G401.6 (cell line): ENCODE results near the gene AASS.

Experiments used
- FAIRE-seq: peaks from 2 replicates; lab custom pipeline; 2012; peaks lifted over from hg19 to GRCh38; lab: Jason Lieb, UNC

AASS gene

DNA sequence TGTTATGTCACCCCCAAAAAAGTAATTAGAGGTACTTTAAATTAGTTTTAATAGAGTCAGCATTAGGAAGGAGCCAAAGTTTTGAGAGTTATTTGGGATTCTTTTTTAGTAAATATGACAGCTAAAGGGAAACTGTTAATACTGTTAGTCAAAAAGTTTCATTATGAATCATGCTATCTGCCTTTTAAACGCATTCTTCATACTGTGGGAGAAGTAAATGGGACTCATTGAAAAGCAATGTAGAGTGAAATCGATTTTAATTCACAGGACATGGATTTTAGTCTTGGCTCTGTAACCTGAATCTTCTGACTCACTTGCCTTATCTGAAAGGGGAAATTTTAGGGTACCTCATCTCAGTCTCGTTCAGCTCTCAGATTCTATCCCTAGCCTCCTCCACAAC, 105.1 kb downstream of the AASS start:
- no peak for FAIRE-seq

DNA sequence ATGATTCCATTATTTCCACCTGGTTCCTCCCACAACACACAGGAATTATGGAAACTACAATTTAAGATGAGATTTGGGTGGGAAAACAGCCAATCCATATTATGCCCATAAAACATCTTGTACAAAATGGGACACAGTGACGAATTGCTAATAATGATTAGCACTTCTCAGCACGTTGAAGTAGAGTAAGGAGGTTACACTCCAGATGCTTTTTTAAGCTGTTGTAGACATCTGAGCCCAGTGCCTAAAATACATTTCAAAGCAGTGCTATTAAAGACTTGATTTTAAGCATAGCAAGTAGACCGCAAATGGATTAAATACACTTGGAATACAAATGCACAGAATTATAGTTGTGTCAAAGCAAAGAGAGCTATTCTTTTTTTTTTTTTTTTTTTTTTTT, 105.9 kb downstream of the AASS start:
- no peak for FAIRE-seq

DNA sequence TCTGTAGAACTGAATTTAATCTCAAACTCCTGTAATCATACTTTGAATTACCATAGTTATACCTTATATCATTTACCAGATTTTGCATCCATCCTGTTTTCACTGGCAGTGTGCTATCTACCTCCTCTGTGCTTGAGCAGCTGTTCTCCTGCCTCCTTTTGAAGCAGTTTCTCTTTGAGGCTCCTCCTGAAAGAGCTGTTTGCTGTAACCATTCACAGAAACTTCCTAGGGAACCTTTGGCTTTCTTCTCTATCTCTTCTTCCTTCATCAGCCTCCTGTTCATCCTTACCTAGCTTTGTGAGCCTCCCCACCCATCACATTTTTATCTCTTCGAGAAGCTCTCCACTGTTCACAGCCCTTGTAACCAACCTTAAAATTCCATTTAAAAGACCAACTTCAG, 108.2 kb downstream of the AASS start:
- no peak for FAIRE-seq

DNA sequence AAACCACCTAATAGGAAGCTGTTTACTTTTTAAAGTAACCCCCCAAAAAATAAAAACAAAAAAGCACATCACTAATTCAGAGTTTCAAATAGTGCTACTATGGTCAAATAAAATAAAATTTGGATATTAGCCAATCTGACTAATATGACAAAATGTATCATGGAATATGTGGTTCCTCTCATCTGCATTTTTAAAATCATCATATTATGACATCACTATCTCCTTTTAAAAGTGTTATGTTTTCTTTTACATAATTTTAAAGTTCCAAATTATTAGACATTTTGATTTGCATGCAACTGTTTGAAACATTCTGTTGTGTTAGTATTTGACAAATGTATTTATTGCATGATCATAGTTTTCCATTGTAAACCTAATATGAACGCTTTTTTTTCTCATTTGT, 110.4 kb downstream of the AASS start:
- no peak for FAIRE-seq

DNA sequence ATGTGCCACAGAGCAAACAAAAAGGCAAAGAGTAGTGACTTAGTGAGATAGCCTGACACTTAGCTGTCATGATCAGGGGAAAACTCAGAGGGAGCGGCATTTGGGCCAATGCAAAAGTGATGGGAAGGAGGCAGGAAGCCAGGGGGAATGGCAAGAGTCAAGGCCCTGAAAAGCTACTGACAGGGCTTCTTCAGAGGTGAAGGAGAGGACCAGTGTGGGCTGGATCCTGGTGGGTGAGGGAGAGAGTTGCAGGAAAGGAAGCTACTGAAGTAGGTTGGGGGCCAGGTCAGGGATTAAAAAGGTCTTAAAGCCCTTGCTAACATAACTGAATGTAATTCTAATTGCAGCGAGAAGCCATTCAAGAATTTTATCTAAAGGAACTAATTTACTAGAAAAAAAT, 117.0 kb downstream of the AASS start:
- FAIRE-seq = no peak
